AG10803 (cell line): ENCODE results near the gene TRIM44.

Experiments
- DNase-seq: peaks from one replicate; pipeline ENCODE4 v3.0.0; 2010; ENCODE audit warnings: low read depth
- H3K4me3 ChIP-seq: 2 replicates; pipeline ENCODE4 v1.5.1; 2011; ENCODE audit warnings: mild to moderate bottlenecking, low read length, control low read depth
- CTCF ChIP-seq: conservative IDR thresholded peaks from 2 replicates; pipeline ENCODE4 v1.5.1; 2011; ENCODE audit warnings: mild to moderate bottlenecking, low read length, control low read depth, inconsistent platforms

Gene TRIM44

GRCh38 chr11:35791088-35791958, 128.7 kb downstream of the TRIM44 start:
- no peak for TF ChIP-seq CTCF
- DNase-seq, result no peak
- H3K4me3 ChIP-seq, result no peak overlapping the region

GRCh38 chr11:35792148-35792845, 129.7 kb downstream of the TRIM44 start:
- DNase-seq, result no peak
- H3K4me3 ChIP-seq, result no peak overlapping the region
- no peak for TF ChIP-seq CTCF

GRCh38 chr11:35792846-35793192, 130.2 kb downstream of the TRIM44 start:
- H3K4me3 ChIP-seq, result no peak overlapping the region
- TF ChIP-seq CTCF, result no peak

GRCh38 chr11:35794333-35794732, 131.8 kb downstream of the TRIM44 start:
- no peak for TF ChIP-seq CTCF
- DNase-seq, result no peak
- no peak overlapping the region for H3K4me3 ChIP-seq

More at GRCh38 chr11:35792846-35793192, 130.2 kb downstream of the TRIM44 start:
- no peak for DNase-seq

- peak; percentile 45 for DNase-seq
- no peak overlapping the region for H3K4me3 ChIP-seq
- no peak for TF ChIP-seq CTCF
Observed at GRCh38 chr11:35794850-35795249, 132.3 kb downstream of the TRIM44 start.

GRCh38 chr11:35796562-35796961, 134.0 kb downstream of the TRIM44 start:
- no peak for TF ChIP-seq CTCF
- no peak overlapping the region for H3K4me3 ChIP-seq
- no peak for DNase-seq

GRCh38 chr11:35798423-35798822, 135.8 kb downstream of the TRIM44 start:
- no peak overlapping the region for H3K4me3 ChIP-seq
- DNase-seq, result no peak
- no peak for TF ChIP-seq CTCF
